ENCODE measurements around the gene HCN4. TPM values are rescaled to one million over a fixed set of nuclear protein-coding genes. Genes with fewer than 3 reads are reported as not detected.
A peak's percentile ranks its signal among the peaks of the same experiment; 100 is the strongest.

The HCN4 gene
- total RNA-seq, 1 donor from 2014 or later: 4.1 TPM

DNA sequence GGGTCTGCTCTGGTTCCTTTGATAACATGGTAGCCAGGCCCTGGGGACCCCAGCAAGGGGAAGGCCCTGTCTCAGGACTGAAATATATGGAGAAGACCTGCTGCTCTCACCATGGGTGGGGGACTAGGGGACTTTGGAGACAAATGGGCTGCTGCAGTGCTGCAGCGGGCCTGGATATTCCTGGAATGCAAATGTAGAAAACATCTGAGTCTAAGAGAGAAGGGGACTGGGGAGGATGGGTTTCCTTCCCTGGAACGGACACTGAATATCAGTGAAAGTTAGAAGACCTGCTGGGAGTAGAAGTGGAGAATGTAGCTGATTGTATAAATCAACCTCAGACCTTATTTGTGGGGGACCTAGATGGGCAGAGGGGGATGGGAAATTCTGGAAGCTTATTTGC is 3.1 kb upstream of the HCN4 start:
- Mint-ChIP-seq H3K27me3 (ENCODE audit: low read depth) (peaks cover 85% of the 10 kb centered on the region), H3K9me3 (no peaks in the 10 kb centered on the region), H3K4me3 (no peak overlapping the region), H3K36me3 (ENCODE audit: low read depth) (no peaks in the 10 kb centered on the region), H3K27ac (ENCODE audit: unreplicated experiment) (no peak overlapping the region), H3K4me1 (peaks cover 4% of the 10 kb centered on the region)
- DNase-seq (ENCODE audit: low read depth, low spot score): no peak
- TF ChIP-seq, protein P1, sequence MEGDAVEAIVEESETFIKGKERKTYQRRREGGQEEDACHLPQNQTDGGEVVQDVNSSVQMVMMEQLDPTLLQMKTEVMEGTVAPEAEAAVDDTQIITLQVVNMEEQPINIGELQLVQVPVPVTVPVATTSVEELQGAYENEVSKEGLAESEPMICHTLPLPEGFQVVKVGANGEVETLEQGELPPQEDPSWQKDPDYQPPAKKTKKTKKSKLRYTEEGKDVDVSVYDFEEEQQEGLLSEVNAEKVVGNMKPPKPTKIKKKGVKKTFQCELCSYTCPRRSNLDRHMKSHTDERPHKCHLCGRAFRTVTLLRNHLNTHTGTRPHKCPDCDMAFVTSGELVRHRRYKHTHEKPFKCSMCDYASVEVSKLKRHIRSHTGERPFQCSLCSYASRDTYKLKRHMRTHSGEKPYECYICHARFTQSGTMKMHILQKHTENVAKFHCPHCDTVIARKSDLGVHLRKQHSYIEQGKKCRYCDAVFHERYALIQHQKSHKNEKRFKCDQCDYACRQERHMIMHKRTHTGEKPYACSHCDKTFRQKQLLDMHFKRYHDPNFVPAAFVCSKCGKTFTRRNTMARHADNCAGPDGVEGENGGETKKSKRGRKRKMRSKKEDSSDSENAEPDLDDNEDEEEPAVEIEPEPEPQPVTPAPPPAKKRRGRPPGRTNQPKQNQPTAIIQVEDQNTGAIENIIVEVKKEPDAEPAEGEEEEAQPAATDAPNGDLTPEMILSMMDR (conservative IDR thresholded peaks at IDR 0.05): no peak

DNA sequence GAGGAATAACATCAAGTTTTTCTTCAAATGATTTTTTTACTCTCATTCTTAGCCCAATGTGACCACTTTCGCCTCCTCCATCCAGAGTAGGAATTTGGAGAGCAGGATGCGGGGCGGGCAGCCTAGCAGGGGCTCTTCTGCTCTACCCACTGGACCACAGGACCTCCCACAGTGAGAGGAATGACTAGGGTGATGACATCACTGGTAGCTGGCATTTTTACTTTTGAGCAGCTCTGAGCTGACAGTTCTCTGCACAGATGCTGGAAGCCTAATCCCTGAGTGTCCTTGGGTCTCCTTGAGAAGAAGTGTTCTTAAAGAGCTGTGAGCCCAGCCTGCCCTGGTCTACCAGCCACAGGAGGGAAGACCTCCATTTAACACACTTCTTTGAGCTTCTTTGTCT is 1.4 kb upstream of the HCN4 start:
- H3K9me3 Mint-ChIP-seq: no peaks in the 10 kb centered on the region
- H3K4me1 Mint-ChIP-seq: peaks cover 13% of the 10 kb centered on the region
- no peak overlapping the region for H3K27ac Mint-ChIP-seq (ENCODE audit: unreplicated experiment)
- DNase-seq (ENCODE audit: low read depth, low spot score): no peak
- H3K4me3 Mint-ChIP-seq: peak overlapping the region; percentile 78
- no peaks in the 10 kb centered on the region for H3K36me3 Mint-ChIP-seq (ENCODE audit: low read depth)
- peaks cover 86% of the 10 kb centered on the region for H3K27me3 Mint-ChIP-seq (ENCODE audit: low read depth)
- TF ChIP-seq, protein P1 (conservative IDR thresholded peaks at IDR 0.05): no peak

DNA sequence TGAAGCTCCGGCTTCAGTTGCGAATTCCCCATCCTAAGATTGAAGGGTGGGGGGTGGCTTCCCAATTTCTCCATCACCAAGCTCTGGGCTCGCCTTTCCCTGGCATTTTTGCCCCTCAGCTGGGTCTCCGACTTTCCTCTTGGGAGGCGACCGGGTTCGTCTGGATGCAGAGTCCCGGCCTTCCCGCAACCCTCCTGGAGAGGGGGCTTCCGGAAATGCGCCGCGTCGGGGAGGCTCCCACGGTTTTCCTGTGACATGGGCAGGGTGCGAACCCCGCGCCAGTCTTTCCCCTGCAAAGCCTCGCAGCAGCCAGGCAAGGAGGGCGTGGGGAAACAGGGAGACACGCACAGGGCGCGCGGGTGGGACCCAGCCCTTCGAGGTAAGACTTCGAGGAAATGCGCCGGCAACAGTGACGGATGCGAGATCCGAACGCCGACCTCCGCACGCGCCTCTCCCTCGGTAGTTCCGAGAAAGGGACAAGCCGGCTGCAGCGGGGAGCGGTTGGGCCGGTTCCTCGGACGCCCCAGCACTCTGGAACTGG is 466 bp upstream of the HCN4 start:
- Mint-ChIP-seq H3K27ac (ENCODE audit: unreplicated experiment) (no peak overlapping the region), H3K27me3 (ENCODE audit: low read depth) (peaks cover 84% of the 10 kb centered on the region), H3K4me1 (peaks cover 13% of the 10 kb centered on the region), H3K9me3 (no peaks in the 10 kb centered on the region), H3K4me3 (peak overlapping the region; percentile 74), H3K36me3 (ENCODE audit: low read depth) (no peaks in the 10 kb centered on the region)
- TF ChIP-seq, protein P1 (conservative IDR thresholded peaks at IDR 0.05): no peak
- no peak for DNase-seq (ENCODE audit: low read depth, low spot score)

DNA sequence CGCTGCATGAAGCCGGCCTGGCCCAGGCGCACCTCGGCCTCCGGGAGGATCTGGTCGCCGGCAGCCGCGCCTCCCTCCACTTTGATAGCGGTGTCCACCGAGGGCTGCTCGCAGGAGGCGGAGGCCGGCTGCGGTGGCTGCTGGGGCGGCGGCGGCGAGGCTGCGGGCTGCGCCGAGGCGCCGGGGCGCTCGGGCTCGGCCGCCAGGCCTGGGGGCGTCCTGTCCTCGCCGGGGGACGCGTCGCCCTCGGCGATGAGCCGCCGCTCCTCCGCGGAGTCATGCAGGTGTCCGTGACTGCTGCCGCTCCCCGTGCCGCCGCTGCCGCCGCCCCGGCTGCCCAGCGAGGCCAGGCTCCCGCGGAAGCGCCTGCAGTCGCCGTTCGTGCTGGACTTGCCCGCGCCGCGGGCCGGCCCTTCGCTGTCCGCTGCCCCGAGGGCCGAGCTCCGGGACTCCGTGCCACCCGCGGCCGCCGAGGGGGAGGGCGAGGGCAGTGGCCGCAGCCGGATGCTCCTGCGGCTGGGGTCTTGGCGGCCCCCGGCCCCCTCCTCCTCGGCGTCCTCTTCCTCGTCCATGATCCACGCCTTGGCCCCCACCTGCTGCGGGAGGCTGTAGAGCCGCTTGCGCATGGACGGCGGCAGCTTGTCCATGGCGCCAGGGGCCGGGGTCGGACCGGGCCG is 996 bp downstream of the HCN4 start:
- peak overlapping the region; percentile 90 for H3K4me3 Mint-ChIP-seq
- peaks cover 13% of the 10 kb centered on the region for H3K4me1 Mint-ChIP-seq
- no peak overlapping the region for H3K27ac Mint-ChIP-seq (ENCODE audit: unreplicated experiment)
- no peaks in the 10 kb centered on the region for H3K36me3 Mint-ChIP-seq (ENCODE audit: low read depth)
- H3K9me3 Mint-ChIP-seq: no peaks in the 10 kb centered on the region
- TF ChIP-seq, protein P1 (conservative IDR thresholded peaks at IDR 0.05): no peak
- peaks cover 73% of the 10 kb centered on the region for H3K27me3 Mint-ChIP-seq (ENCODE audit: low read depth)
- peak; percentile 5 for DNase-seq (ENCODE audit: low read depth, low spot score)

DNA sequence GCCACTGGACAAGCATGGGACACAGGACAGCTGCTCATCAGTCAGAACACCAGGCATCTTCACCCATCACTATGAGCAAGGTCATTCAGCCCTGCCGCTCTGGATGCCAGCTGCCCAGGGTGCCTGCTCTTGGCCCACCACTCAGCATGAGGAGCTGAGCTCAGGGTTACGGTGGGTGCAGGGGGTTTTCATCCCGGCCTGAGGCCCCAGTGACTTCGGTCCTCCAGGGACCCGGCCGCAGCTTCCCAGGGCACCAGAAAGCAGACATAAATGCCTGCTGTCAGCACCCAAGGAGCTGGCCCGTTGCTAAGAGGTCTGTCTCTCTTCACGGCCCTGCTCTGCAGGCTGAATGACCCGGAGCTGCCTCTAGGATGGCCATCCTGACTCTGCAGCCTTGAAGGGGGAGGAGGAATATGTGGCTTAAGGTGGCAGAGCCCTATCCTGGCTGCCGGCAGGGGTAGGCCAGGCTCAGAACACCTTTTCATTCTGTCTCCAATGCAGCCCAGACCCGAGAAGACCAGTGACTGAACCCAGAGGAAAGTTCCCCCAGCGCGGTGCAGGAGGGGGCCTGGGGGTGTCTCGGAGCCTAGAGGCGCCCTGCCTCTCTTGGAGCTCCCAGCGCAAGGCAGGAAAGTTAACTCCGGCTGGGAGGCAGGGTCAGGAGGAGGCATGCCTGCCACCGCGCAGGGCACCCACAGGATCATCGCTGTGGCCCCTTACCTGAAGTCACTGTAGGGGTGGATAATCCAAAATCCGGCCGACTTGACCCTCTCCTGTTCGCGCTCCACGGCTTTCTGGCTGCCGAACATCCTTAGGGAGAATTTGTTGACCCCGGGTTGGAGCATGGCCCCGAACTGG is 1.8 kb downstream of the HCN4 start:
- H3K27me3 Mint-ChIP-seq (ENCODE audit: low read depth): peaks cover 65% of the 10 kb centered on the region
- H3K4me3 Mint-ChIP-seq: peak overlapping the region; percentile 90
- no peak overlapping the region for H3K27ac Mint-ChIP-seq (ENCODE audit: unreplicated experiment)
- no peaks in the 10 kb centered on the region for H3K9me3 Mint-ChIP-seq
- TF ChIP-seq, protein P1 (conservative IDR thresholded peaks at IDR 0.05): no peak
- H3K4me1 Mint-ChIP-seq: peaks cover 13% of the 10 kb centered on the region
- H3K36me3 Mint-ChIP-seq (ENCODE audit: low read depth): no peaks in the 10 kb centered on the region
- DNase-seq (ENCODE audit: low read depth, low spot score): no peak

Measured in neural crest cell (in vitro differentiated cells).